ENCODE data around the gene RNASE8.
A peak's percentile ranks its signal among the peaks of the same experiment; 100 is the strongest.

RNASE8 gene

GRCh38 chr14:21075719-21076437 lies 18.3 kb downstream of the RNASE8 start:
- no peak for TF ChIP-seq CTCF (conservative IDR thresholded peaks at IDR 0.05; ENCODE audit: low read depth)
- DNase-seq (ENCODE audit: low spot score): no peak
- POLR2A ChIA-PET (ENCODE audit: low non-redundant PET): no interaction called here
- CTCF ChIA-PET: interaction anchor here (1.0 to 1.8 kb wide), 3 partner anchors 14 to 29 kb away, joined by 3 to 6 read pairs (median 4); no protein-coding TSS in a partner anchor
- no peak overlapping the region for H3K27ac ChIP-seq

GRCh38 chr14:21077672-21078071 lies 20.1 kb downstream of the RNASE8 start:
- H3K27ac ChIP-seq: no peak overlapping the region
- DNase-seq (ENCODE audit: low spot score): no peak
- CTCF ChIA-PET: interaction anchor here (0.9 to 1.5 kb wide), 2 partner anchors 10 to 15 kb away, joined by 4 to 10 read pairs; no protein-coding TSS in a partner anchor
- POLR2A ChIA-PET (ENCODE audit: low non-redundant PET): no interaction called here
- TF ChIP-seq CTCF (conservative IDR thresholded peaks at IDR 0.05; ENCODE audit: low read depth): no peak

- no peak overlapping the region for H3K27ac ChIP-seq
- no peak for DNase-seq (ENCODE audit: low spot score)
- no peak for TF ChIP-seq CTCF (conservative IDR thresholded peaks at IDR 0.05; ENCODE audit: low read depth)
- CTCF ChIA-PET: no interaction called here
- POLR2A ChIA-PET (ENCODE audit: low non-redundant PET): no interaction called here
Observed at GRCh38 chr14:21078287-21078686, 20.7 kb downstream of the RNASE8 start.

GRCh38 chr14:21078726-21079125 lies 21.1 kb downstream of the RNASE8 start:
- no peak overlapping the region for H3K27ac ChIP-seq
- ChIA-PET CTCF (no interaction called here), POLR2A (ENCODE audit: low non-redundant PET) (no interaction called here)
- DNase-seq (ENCODE audit: low spot score): no peak
- TF ChIP-seq CTCF (conservative IDR thresholded peaks at IDR 0.05; ENCODE audit: low read depth): no peak

- CTCF ChIA-PET: interaction anchor here (0.6 kb wide), 1 partner anchor 22 kb away, joined by 3 read pairs; no protein-coding TSS in a partner anchor
- H3K27ac ChIP-seq: no peak overlapping the region
- DNase-seq (ENCODE audit: low spot score): no peak
- POLR2A ChIA-PET (ENCODE audit: low non-redundant PET): no interaction called here
- TF ChIP-seq CTCF (conservative IDR thresholded peaks at IDR 0.05; ENCODE audit: low read depth): no peak
Observed at GRCh38 chr14:21081521-21082142, 24.0 kb downstream of the RNASE8 start.

- no peak for TF ChIP-seq CTCF (conservative IDR thresholded peaks at IDR 0.05; ENCODE audit: low read depth)
- CTCF ChIA-PET: interaction anchor here (0.6 to 0.9 kb wide), 2 partner anchors 9 to 35 kb away, joined by 4 to 6 read pairs; no protein-coding TSS in a partner anchor
- POLR2A ChIA-PET (ENCODE audit: low non-redundant PET): no interaction called here
- H3K27ac ChIP-seq: 0 out of 2 replicates have a peak overlapping the region, but pooled peaks have one; percentile 8
- DNase-seq (ENCODE audit: low spot score): no peak
Observed at GRCh38 chr14:21083565-21084325, 26.1 kb downstream of the RNASE8 start.

Data from RWPE1 (cell line).